ENCODE measurements around the gene KATNBL1.

- TF ChIP-seq POLR2AphosphoS5 (IDR thresholded peaks at IDR 0.05; ENCODE audit: low read depth): no peak
- TF ChIP-seq CTCF (IDR thresholded peaks at IDR 0.05; ENCODE audit: insufficient read depth, low read length): no peak
- TF ChIP-seq REST (IDR thresholded peaks at IDR 0.05; ENCODE audit: insufficient replicate concordance, low read depth): no peak
Measured at GRCh38 chr15:34213690-34214089, 3.8 kb upstream of the KATNBL1 start.
